ENCODE measurements around the gene BMP2K.

GRCh38 chr4:78809295-78809694, 33.1 kb downstream of the BMP2K start:
- TF ChIP-seq, protein P1, sequence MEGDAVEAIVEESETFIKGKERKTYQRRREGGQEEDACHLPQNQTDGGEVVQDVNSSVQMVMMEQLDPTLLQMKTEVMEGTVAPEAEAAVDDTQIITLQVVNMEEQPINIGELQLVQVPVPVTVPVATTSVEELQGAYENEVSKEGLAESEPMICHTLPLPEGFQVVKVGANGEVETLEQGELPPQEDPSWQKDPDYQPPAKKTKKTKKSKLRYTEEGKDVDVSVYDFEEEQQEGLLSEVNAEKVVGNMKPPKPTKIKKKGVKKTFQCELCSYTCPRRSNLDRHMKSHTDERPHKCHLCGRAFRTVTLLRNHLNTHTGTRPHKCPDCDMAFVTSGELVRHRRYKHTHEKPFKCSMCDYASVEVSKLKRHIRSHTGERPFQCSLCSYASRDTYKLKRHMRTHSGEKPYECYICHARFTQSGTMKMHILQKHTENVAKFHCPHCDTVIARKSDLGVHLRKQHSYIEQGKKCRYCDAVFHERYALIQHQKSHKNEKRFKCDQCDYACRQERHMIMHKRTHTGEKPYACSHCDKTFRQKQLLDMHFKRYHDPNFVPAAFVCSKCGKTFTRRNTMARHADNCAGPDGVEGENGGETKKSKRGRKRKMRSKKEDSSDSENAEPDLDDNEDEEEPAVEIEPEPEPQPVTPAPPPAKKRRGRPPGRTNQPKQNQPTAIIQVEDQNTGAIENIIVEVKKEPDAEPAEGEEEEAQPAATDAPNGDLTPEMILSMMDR (IDR thresholded peaks at IDR 0.05; ENCODE audit: poor library complexity): no peak
- TF ChIP-seq EZH2 (IDR thresholded peaks at IDR 0.05; ENCODE audit: borderline replicate concordance) (no peak), EZH2phosphoT487 (IDR thresholded peaks at IDR 0.05; ENCODE audit: low read depth, severe bottlenecking, unreplicated experiment) (no peak)
